ENCODE data around the gene WIZ.

WIZ gene

GRCh38 chr19:15372891-15373301 is 76.9 kb downstream of the WIZ start:
- no peak for DNase-seq

DNA sequence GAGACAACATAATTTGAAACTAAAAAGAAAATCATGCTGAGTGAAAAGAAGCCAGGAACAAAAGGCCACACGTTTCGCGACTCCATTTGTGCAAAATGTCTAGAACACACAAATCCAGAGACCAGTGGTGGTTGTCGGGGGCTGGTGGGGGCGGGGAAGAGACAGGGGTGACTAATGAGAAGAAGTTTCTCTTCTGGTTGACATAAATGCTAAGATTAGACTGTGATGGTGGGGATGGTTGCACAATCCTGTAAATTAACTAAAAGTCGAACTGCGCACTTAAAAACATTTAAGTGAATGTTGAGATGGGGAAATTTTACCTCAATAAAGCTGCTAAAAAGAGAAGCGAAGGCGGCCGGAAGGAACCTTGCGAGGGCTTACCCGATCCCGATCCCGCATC is 77.3 kb downstream of the WIZ start:
- DNase-seq, result no peak

GRCh38 chr19:15371786-15372380 is 77.9 kb downstream of the WIZ start:
- DNase-seq, result no peak

GRCh38 chr19:15371119-15371518 is 78.6 kb downstream of the WIZ start:
- DNase-seq, result no peak

Data from bone marrow (tissue), 2 donors.